NCI-H128 (cell line): ENCODE data around the gene KIAA1328.

Experiments used
- DNase-seq: peaks from one replicate; lab custom pipeline; 2025; ENCODE audit not compliant: unreplicated experiment; lab: John Stamatoyannopoulos, UW

Gene KIAA1328

GRCh38 chr18:37272841-37273240, 443.9 kb downstream of the KIAA1328 start:
- DNase-seq = no peak

GRCh38 chr18:37274309-37275236, 445.6 kb downstream of the KIAA1328 start:
- DNase-seq = no peak

DNA sequence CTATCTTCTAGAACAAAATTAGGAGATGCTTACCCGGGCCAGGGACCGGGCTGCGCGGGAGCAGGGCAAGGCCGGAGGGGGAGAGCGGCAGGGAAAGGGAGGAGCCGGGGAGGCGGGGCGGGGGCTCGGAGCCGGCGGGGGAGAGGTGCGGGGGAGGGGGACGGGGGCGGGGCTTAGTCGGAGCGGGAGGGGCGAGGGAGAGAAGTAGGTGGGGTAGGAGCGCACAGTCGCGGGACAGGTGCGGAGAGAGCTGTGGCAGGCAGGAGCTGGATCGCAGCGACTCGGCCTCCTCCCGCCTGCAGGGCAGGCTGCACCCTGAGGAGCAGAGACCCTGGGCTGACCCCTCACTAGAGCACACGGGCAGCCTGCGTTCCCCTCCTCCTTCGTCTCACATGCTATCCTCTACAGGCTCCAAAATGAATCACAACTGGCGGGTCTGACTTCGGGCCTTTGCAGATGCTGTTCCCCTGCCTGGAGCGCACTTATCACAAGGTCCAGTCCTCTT, 446.4 kb downstream of the KIAA1328 start:
- no peak for DNase-seq

- DNase-seq = no peak
Observed at GRCh38 chr18:37276111-37276890, 447.4 kb downstream of the KIAA1328 start.

GRCh38 chr18:37277804-37278203, 448.9 kb downstream of the KIAA1328 start:
- DNase-seq = no peak
